Measurements from ENCODE around the gene USP49. TPM values are rescaled to one million over a fixed set of nuclear protein-coding genes. Genes with fewer than 3 reads are reported as not detected.

The USP49 gene
- total RNA-seq, 1 experiment from 2014 or later: 4.1 TPM

- POLR2A ChIA-PET: interaction anchor here (1.0 to 1.5 kb wide), 3 partner anchors 23 to 590 kb away, joined by 3 to 5 read pairs (median 4); no protein-coding TSS in a partner anchor
- Mint-ChIP-seq H3K4me1 (ENCODE audit: insufficient read depth, unreplicated experiment) (peaks cover 6% of the 10 kb centered on the region), H3K36me3 (ENCODE audit: insufficient read depth, unreplicated experiment) (no peaks in the 10 kb centered on the region), H3K27me3 (ENCODE audit: insufficient read depth, unreplicated experiment) (no peaks in the 10 kb centered on the region), H3K9me3 (ENCODE audit: unreplicated experiment) (no peaks in the 10 kb centered on the region), H3K4me3 (ENCODE audit: unreplicated experiment) (no peak overlapping the region), H3K27ac (ENCODE audit: low read depth, unreplicated experiment) (no peak overlapping the region)
- CTCF ChIA-PET: interaction anchor here (0.5 to 2.0 kb wide), 2 partner anchors 35 to 136 kb away, joined by 3 to 10 read pairs; no protein-coding TSS in a partner anchor
- intact Hi-C loops (cut with micrococcal nuclease): no loop called here
- no peak for TF ChIP-seq CTCF (IDR thresholded peaks at IDR 0.05; ENCODE audit: unreplicated experiment)
- no peak for DNase-seq (ENCODE audit: unreplicated experiment)
- BruUV-seq (replicated peaks): no TSS peak
Measured at GRCh38 chr6:41740366-41741162, 154.6 kb downstream of the USP49 start.

Other genes starting within 250 kb of the USP49 start
- gene TFEB, start 159.8 kb downstream of the USP49 start, total RNA-seq (2022): 11.8 and 16.2 TPM in 2 replicates
- gene PGC, start 148.0 kb downstream of the USP49 start, total RNA-seq (2022): not detected in 2 replicates
- 3.9 and 5.3 TPM in 2 replicates for gene FRS3, start 115.5 kb downstream of the USP49 start, total RNA-seq (2022)
- gene PRICKLE4, start 114.6 kb downstream of the USP49 start, total RNA-seq (2022): 0.93 and 1.5 TPM in 2 replicates
- 202 and 227 TPM in 2 replicates for gene TOMM6, start 107.7 kb downstream of the USP49 start, total RNA-seq (2022)
- 27.6 and 29.2 TPM in 2 replicates for gene MED20, start 25.8 kb upstream of the USP49 start, total RNA-seq (2022)
- 45.0 and 58.0 TPM in 2 replicates for gene BYSL, start 26.1 kb upstream of the USP49 start, total RNA-seq (2022)
- gene CCND3, start 46.4 kb upstream of the USP49 start, total RNA-seq (2022): 52.5 and 75.8 TPM in 2 replicates
- 23.8 and 25.8 TPM in 2 replicates for gene TAF8, start 155.1 kb upstream of the USP49 start, total RNA-seq (2022)
- gene C6orf132, start 247.2 kb upstream of the USP49 start, total RNA-seq (2022): 19.5 and 31.9 TPM in 2 replicates

All from MCF 10A (cell line).